HL-60 (cell line): ENCODE measurements around the gene SP3.

Source experiments
- DNase-seq, 2 experiments: peaks; one replicate each; pipeline ENCODE4 v3.0.0-alpha.2; 2010 to 2020; ENCODE audit warnings: low read depth in 1 of 2, low spot score in 1 of 2
- H3K27ac ChIP-seq: fragments of 250-450 bp; sonication (Bioruptor Pico); replicated peaks from 2 replicates; pipeline ENCODE4 v1.5.1; 2020; ENCODE audit warnings: mild to moderate bottlenecking, moderate library complexity
- H3K27me3 ChIP-seq: fragments of 250-450 bp; sonication (Bioruptor Pico); 2 replicates; pipeline ENCODE4 v1.5.1; 2021; ENCODE audit warnings: mild to moderate bottlenecking, moderate library complexity; ENCODE audit not compliant: insufficient read depth, poor library complexity, severe bottlenecking
- H3K4me3 ChIP-seq: replicated peaks from 2 replicates; pipeline ENCODE4 v1.5.1; 2011; ENCODE audit warnings: mild to moderate bottlenecking, control low read depth, low read length; ENCODE audit not compliant: insufficient read depth
- CTCF ChIP-seq: IDR thresholded peaks from one replicate; pipeline ENCODE4 v1.5.1; 2011; ENCODE audit warnings: low read length, control low read depth, inconsistent platforms; ENCODE audit not compliant: insufficient read depth
- GABPA ChIP-seq: IDR thresholded peaks from 2 replicates; pipeline ENCODE4 v1.6.1; 2012; ENCODE audit warnings: low read depth
- POLR2AphosphoS5 ChIP-seq: IDR thresholded peaks from 2 replicates; pipeline ENCODE4 v1.6.1; 2012; ENCODE audit warnings: low read depth
- REST ChIP-seq: IDR thresholded peaks from 2 replicates; pipeline ENCODE4 v1.6.1; 2012; ENCODE audit warnings: low read depth; ENCODE audit not compliant: insufficient replicate concordance
- SPI1 ChIP-seq: IDR thresholded peaks from 2 replicates; pipeline ENCODE4 v1.6.1; 2012; ENCODE audit warnings: low read depth, mild to moderate bottlenecking, borderline replicate concordance

SP3 gene

GRCh38 chr2:173972165-173972564, 7.0 kb upstream of the SP3 start:
- Histone ChIP-seq H3K27ac (no peak overlapping the region), H3K4me3 (no peak overlapping the region), H3K27me3 (no peaks in the 10 kb centered on the region)
- no peak for DNase-seq
- no peak for TF ChIP-seq GABPA

- TF ChIP-seq POLR2AphosphoS5 (no peak), CTCF (no peak), REST (no peak), GABPA (no peak), SPI1 (no peak)
- Histone ChIP-seq H3K27me3 (no peaks in the 10 kb centered on the region), H3K27ac (no peak overlapping the region), H3K4me3 (no peak overlapping the region)
- no peak for DNase-seq
Measured at GRCh38 chr2:173970516-173970924, 5.3 kb upstream of the SP3 start.

- TF ChIP-seq CTCF (no peak), REST (no peak), SPI1 (no peak), POLR2AphosphoS5 (no peak), GABPA (no peak)
Measured at GRCh38 chr2:173969886-173970285, 4.7 kb upstream of the SP3 start.

GRCh38 chr2:173968551-173968950, 3.4 kb upstream of the SP3 start:
- Histone ChIP-seq H3K27me3 (no peaks in the 10 kb centered on the region), H3K4me3 (no peak overlapping the region), H3K27ac (no peak overlapping the region)
- TF ChIP-seq CTCF = no peak
- no peak for TF ChIP-seq GABPA
- peak; percentile 8; the same call in 1 of the 2 replicates for TF ChIP-seq SPI1
- no peak for TF ChIP-seq REST
- no peak for DNase-seq

More at GRCh38 chr2:173969886-173970285, 4.7 kb upstream of the SP3 start:
- Histone ChIP-seq H3K27me3 (no peaks in the 10 kb centered on the region), H3K4me3 (no peak overlapping the region), H3K27ac (no peak overlapping the region)
- no peak for DNase-seq
